GDM1 (cell line): Measurements from ENCODE around the gene TDO2.
"Not testable (repeated sequence)": the region's sequence is repeated elsewhere in the genome, so short reads cannot be mapped to it uniquely, and the experiment has no call there.

ENCODE experiments used
- DNase-seq: peaks from one replicate; lab custom pipeline; 2025; lab: John Stamatoyannopoulos, UW

The TDO2 gene

GRCh38 chr4:155907556-155907955, 4.1 kb downstream of the TDO2 start:
- no peak for DNase-seq

- DNase-seq: no peak
Observed at GRCh38 chr4:155908187-155909139, 5.0 kb downstream of the TDO2 start.

GRCh38 chr4:155909615-155910226, 6.2 kb downstream of the TDO2 start:
- DNase-seq: no peak

GRCh38 chr4:155911905-155912304, 8.4 kb downstream of the TDO2 start:
- DNase-seq: no peak

GRCh38 chr4:155914782-155915181, 11.3 kb downstream of the TDO2 start:
- no peak for DNase-seq

GRCh38 chr4:155921597-155921996, 18.1 kb downstream of the TDO2 start:
- DNase-seq: no peak

GRCh38 chr4:155924637-155925036, 21.1 kb downstream of the TDO2 start:
- no peak for DNase-seq

- no peak for DNase-seq
Observed at GRCh38 chr4:155929833-155930232, 26.3 kb downstream of the TDO2 start.

GRCh38 chr4:155930330-155930729, 26.8 kb downstream of the TDO2 start:
- no peak for DNase-seq

GRCh38 chr4:155931634-155932033, 28.1 kb downstream of the TDO2 start:
- no peak for DNase-seq

- DNase-seq: not testable (repeated sequence)
Observed at GRCh38 chr4:155934634-155935033, 31.1 kb downstream of the TDO2 start.

- no peak for DNase-seq
Observed at GRCh38 chr4:155935389-155935986, 32.0 kb downstream of the TDO2 start.

GRCh38 chr4:155941085-155941790, 37.7 kb downstream of the TDO2 start:
- DNase-seq: no peak

GRCh38 chr4:155941820-155942219, 38.3 kb downstream of the TDO2 start:
- DNase-seq: no peak

- no peak for DNase-seq
Observed at GRCh38 chr4:155943605-155944291, 40.3 kb downstream of the TDO2 start.

- DNase-seq: no peak
Observed at GRCh38 chr4:155944516-155944915, 41.0 kb downstream of the TDO2 start.

- DNase-seq: no peak
Observed at GRCh38 chr4:155946486-155946885, 43.0 kb downstream of the TDO2 start.

GRCh38 chr4:155948541-155948940, 45.0 kb downstream of the TDO2 start:
- no peak for DNase-seq

- no peak for DNase-seq
Observed at GRCh38 chr4:155950461-155950860, 47.0 kb downstream of the TDO2 start.

GRCh38 chr4:155952501-155952901, 49.0 kb downstream of the TDO2 start:
- DNase-seq: no peak
